ENCODE results near the gene TFAP2E. TPM values are rescaled to one million over a fixed set of nuclear protein-coding genes. Genes with fewer than 3 reads are reported as not detected.

The TFAP2E gene
- total RNA-seq, 1 experiment from 2014 or later, result 6.1 TPM

- no peak for TF ChIP-seq ELF1 (IDR thresholded peaks at IDR 0.05; ENCODE audit: borderline replicate concordance, low read depth)
- no peak for TF ChIP-seq CBX3 (IDR thresholded peaks at IDR 0.05; ENCODE audit: low read depth)
- TF ChIP-seq POLR2AphosphoS5 (IDR thresholded peaks at IDR 0.05; ENCODE audit: low read depth, low read length), result peak; percentile 87
- TF ChIP-seq ATF3 (IDR thresholded peaks at IDR 0.05), result no peak
- TF ChIP-seq SP1 (IDR thresholded peaks at IDR 0.05; ENCODE audit: low read depth), result no peak
- peak; percentile 74 for TF ChIP-seq MAX (IDR thresholded peaks at IDR 0.05)
- TF ChIP-seq ZFX (IDR thresholded peaks at IDR 0.05), result 0 out of 2 replicates have a peak, but pooled peaks have one; percentile 67
These were observed at the start of gene TFAP2E (continued) for GRCh38 chr1:35573198-35574124.

- RAD21 ChIA-PET (ENCODE audit: low non-redundant PET in 1 of 2, low total read pairs in 2 of 2, uncharacterized antibody in 2 of 2, unreplicated experiment in 2 of 2), result no interaction called here
- intact Hi-C loops (cut with micrococcal nuclease), result no loop called here
- H4K20me1 ChIP-seq (ENCODE audit: insufficient read depth), result no peaks in the 10 kb centered on the region
- TF ChIP-seq EZH2 (IDR thresholded peaks at IDR 0.05) (no peak), CBX3 (IDR thresholded peaks at IDR 0.05; ENCODE audit: low read depth) (0 out of 2 replicates have a peak, but pooled peaks have one; percentile 21)
- H3K79me2 ChIP-seq (ENCODE audit: insufficient read depth, low read length), result no peaks in the 10 kb centered on the region
- peaks cover 8 to 14% of the 10 kb centered on the region in 2 experiments; a peak in 2 of 4 replicates for H3K4me1 ChIP-seq (ENCODE audit: control insufficient read depth in 1 of 2, insufficient read depth in 2 of 2, low read length in 2 of 2)
- no peak for ATAC-seq
- CTCF ChIA-PET, result no interaction called here
- H3K9ac ChIP-seq (ENCODE audit: low read length), result no peak overlapping the region
- H3K9me3 ChIP-seq (ENCODE audit: control insufficient read depth in 1 of 2, insufficient read depth in 1 of 2, low read depth in 1 of 2, low read length in 2 of 2), result 0 out of 4 replicates have a peak, but pooled peaks cover 0 to 6% of the 10 kb centered on the region in 2 experiments
- no peak for DNase-seq (ENCODE audit: low read depth, low spot score)
- POLR2A ChIA-PET, result no interaction called here
- H3K36me3 ChIP-seq (ENCODE audit: control insufficient read depth in 1 of 2, insufficient read depth in 2 of 2, low read length in 2 of 2), result no peaks in the 10 kb centered on the region
- H3K27me3 ChIP-seq (ENCODE audit: insufficient read depth, low read length), result no peaks in the 10 kb centered on the region
- peak overlapping the region; percentile 6; the same call in 1 of the 2 replicates for H3K4me2 ChIP-seq (ENCODE audit: low read length)
- no TSS peak for BruUV-seq (replicated peaks)
- no peak overlapping the region for H3K4me3 ChIP-seq (replicated peaks in 1 of 2; ENCODE audit: low read depth in 1 of 2, low read length in 2 of 2)
- H3K27ac ChIP-seq (ENCODE audit: low read depth, low read length), result no peak overlapping the region
- H2AFZ ChIP-seq (ENCODE audit: low read depth, low read length, poor library complexity, severe bottlenecking), result no peak overlapping the region
- no peaks in the 10 kb centered on the region for H3K9me2 ChIP-seq (ENCODE audit: insufficient read depth)
These were observed 49.0 kb upstream of the TFAP2E start for GRCh38 chr1:35524106-35524505.

All from HCT116 (cell line).